Kidney epithelial cell (primary cell): ENCODE measurements around the gene SCAF1. TPM values are rescaled to one million over a fixed set of nuclear protein-coding genes. Genes with fewer than 3 reads are reported as not detected.
"Not testable (repeated sequence)": the region's sequence is repeated elsewhere in the genome, so short reads cannot be mapped to it uniquely, and the experiment has no call there.

Experiments used
- DNase-seq: peaks from one replicate; pipeline ENCODE4 v3.0.0-alpha.2; 2010; ENCODE audit warnings: low read depth
- H3K27me3 ChIP-seq: 2 replicates; pipeline ENCODE4 v1.6.0; 2011; ENCODE audit warnings: low read length; ENCODE audit not compliant: control insufficient read depth, insufficient read depth
- H3K36me3 ChIP-seq: 2 replicates; pipeline ENCODE4 v1.5.1; 2011; ENCODE audit warnings: low read length; ENCODE audit not compliant: control insufficient read depth, insufficient read depth
- H3K4me3 ChIP-seq: 2 replicates; pipeline ENCODE4 v1.5.1; 2011; ENCODE audit warnings: low read depth, mild to moderate bottlenecking, control low read depth, low read length
- CTCF ChIP-seq: IDR thresholded peaks from 2 replicates; pipeline ENCODE4 v1.5.1; 2011; ENCODE audit warnings: mild to moderate bottlenecking, moderate library complexity, low read length, control low read depth, inconsistent platforms; ENCODE audit not compliant: insufficient read depth, poor library complexity, severe bottlenecking
- total RNA-seq: library from RNA; depleted of rRNA; stranded (reverse); fragments of >200 nt; gene quantifications from 2 replicates; pipeline ENCODE4 v1.2.3, GENCODE V29; 2015

The SCAF1 gene
- total RNA-seq, 1 donor from 2014 or later, result 38.9 TPM

- Histone ChIP-seq H3K4me3 (no peak overlapping the region), H3K36me3 (no peaks in the 10 kb centered on the region), H3K27me3 (no peaks in the 10 kb centered on the region)
- no peak for TF ChIP-seq CTCF
- no peak for DNase-seq
These were observed 12.3 kb upstream of the SCAF1 start for GRCh38 chr19:49629659-49630058.

- no peak for DNase-seq
- Histone ChIP-seq H3K27me3 (no peaks in the 10 kb centered on the region), H3K4me3 (no peak overlapping the region), H3K36me3 (no peaks in the 10 kb centered on the region)
- TF ChIP-seq CTCF, result no peak
These were observed 10.9 kb upstream of the SCAF1 start for GRCh38 chr19:49631014-49631588.

GRCh38 chr19:49631610-49632192 lies 10.3 kb upstream of the SCAF1 start:
- H3K4me3 ChIP-seq, result no peak overlapping the region
- no peak for DNase-seq
- H3K36me3 ChIP-seq, result no peaks in the 10 kb centered on the region
- no peak for TF ChIP-seq CTCF
- H3K27me3 ChIP-seq, result no peaks in the 10 kb centered on the region

GRCh38 chr19:49632576-49632975 lies 9.4 kb upstream of the SCAF1 start:
- no peak for DNase-seq
- no peaks in the 10 kb centered on the region for H3K27me3 ChIP-seq
- no peak for TF ChIP-seq CTCF
- H3K4me3 ChIP-seq, result no peak overlapping the region
- H3K36me3 ChIP-seq, result no peaks in the 10 kb centered on the region

- DNase-seq, H3K36me3 ChIP-seq, H3K27me3 ChIP-seq, H3K4me3 ChIP-seq: not testable (repeated sequence)
These were observed 8.7 kb upstream of the SCAF1 start for GRCh38 chr19:49633273-49633672.

- TF ChIP-seq CTCF, result peak; percentile 3
- Histone ChIP-seq H3K36me3 (no peaks in the 10 kb centered on the region), H3K27me3 (no peaks in the 10 kb centered on the region), H3K4me3 (no peak overlapping the region)
- no peak for DNase-seq
These were observed 6.3 kb upstream of the SCAF1 start for GRCh38 chr19:49635530-49636232.
